ENCODE measurements around the gene ARHGAP30. TPM values are rescaled to one million over a fixed set of nuclear protein-coding genes. Genes with fewer than 3 reads are reported as not detected.

Gene ARHGAP30
- total and polyA plus RNA-seq, 9 donors, result 1.6 to 9.3 (median 2.8) TPM

- H3K36me3 ChIP-seq, result no peaks in the 10 kb centered on the region
- no peaks in the 10 kb centered on the region for H3K4me1 ChIP-seq (ENCODE audit: insufficient read depth)
- intact Hi-C loops (cut with DNase I), result loop anchor here in 1 of 4 donors (10.0 kb wide), 1 partner anchor 432 kb away; no protein-coding TSS in a partner anchor
- H3K27me3 ChIP-seq, result no peaks in the 10 kb centered on the region
- H3K27ac ChIP-seq, result no peak overlapping the region
- H3K9me3 ChIP-seq, result no peaks in the 10 kb centered on the region
- TF ChIP-seq POLR2A (IDR thresholded peaks at IDR 0.05), result no peak
- no peak for TF ChIP-seq EP300 (IDR thresholded peaks at IDR 0.05)
- TF ChIP-seq CTCF (IDR thresholded peaks at IDR 0.05), result no peak
- DNase-seq, result no peak
- no peak overlapping the region for H3K4me3 ChIP-seq
- WGBS, 3 donors, result 94 to 95% (median 94%) methylated on average over 1 of the region's 1 CpG
Observed at GRCh38 chr1:161106431-161106830, 36.7 kb upstream of the ARHGAP30 start.

- Histone ChIP-seq H3K9me3 (no peaks in the 10 kb centered on the region), H3K4me1 (ENCODE audit: insufficient read depth) (peaks cover 8% of the 10 kb centered on the region), H3K36me3 (no peaks in the 10 kb centered on the region), H3K4me3 (no peak overlapping the region), H3K27me3 (no peaks in the 10 kb centered on the region), H3K27ac (no peak overlapping the region)
- no peak for DNase-seq
- TF ChIP-seq CTCF (IDR thresholded peaks at IDR 0.05), result no peak
- TF ChIP-seq POLR2A (IDR thresholded peaks at IDR 0.05), result no peak
- no peak for TF ChIP-seq EP300 (IDR thresholded peaks at IDR 0.05)
- intact Hi-C loops (cut with DNase I), result loop anchor here in 1 of 4 donors (10.0 kb wide), 1 partner anchor 426 kb away; no protein-coding TSS in a partner anchor
- 26 to 28% (median 27%) methylated on average over 2 of the region's 2 CpGs for WGBS, 3 donors
Observed at GRCh38 chr1:161100556-161100955, 30.9 kb upstream of the ARHGAP30 start.

GRCh38 chr1:161099090-161099802, 29.6 kb upstream of the ARHGAP30 start:
- intact Hi-C loops (cut with DNase I), result loop anchor here (5.0 to 10.0 kb wide), 5 partner anchors 54 to 422 kb away; partner anchors contain the start of gene USF1 (in 2 of the 4)
- 75 to 80% (median 78%) methylated on average over 9 of the region's 9 CpGs for WGBS, 3 donors
- peak overlapping the region; percentile 48 for H3K4me3 ChIP-seq
- no peaks in the 10 kb centered on the region for H3K36me3 ChIP-seq
- TF ChIP-seq EP300 (IDR thresholded peaks at IDR 0.05) (no peak), POLR2A (IDR thresholded peaks at IDR 0.05) (no peak), CTCF (IDR thresholded peaks at IDR 0.05) (no peak)
- H3K27ac ChIP-seq, result no peak overlapping the region
- H3K4me1 ChIP-seq (ENCODE audit: insufficient read depth), result peaks cover 8% of the 10 kb centered on the region
- DNase-seq, result no peak
- H3K27me3 ChIP-seq, result no peaks in the 10 kb centered on the region
- H3K9me3 ChIP-seq, result no peaks in the 10 kb centered on the region

- Histone ChIP-seq H3K4me3 (peak within 1 kb of the TSS; percentile 48), H3K4me1 (ENCODE audit: insufficient read depth) (peaks cover 8% of the 10 kb centered on the region), H3K36me3 (no peaks in the 10 kb centered on the region), H3K27me3 (no peaks in the 10 kb centered on the region), H3K9me3 (no peaks in the 10 kb centered on the region), H3K27ac (peak within 1 kb of the TSS; percentile 15 to 39)
- TF ChIP-seq EP300 (IDR thresholded peaks at IDR 0.05) (no peak), CTCF (IDR thresholded peaks at IDR 0.05) (no peak), POLR2A (IDR thresholded peaks at IDR 0.05) (no peak)
- WGBS, 3 donors, result 4 to 7% (median 5%) methylated on average over 55 to 71 of the region's 71 CpGs
- intact Hi-C loops (cut with DNase I), result loop anchor here (5.0 to 10.0 kb wide), 5 partner anchors 54 to 421 kb away; partner anchors contain the start of gene USF1 (in 2 of the 4)
- DNase-seq, result peak; percentile 72 to 83 (median 76)
Observed at GRCh38 chr1:161098210-161099068, 28.7 kb upstream of the ARHGAP30 start, which contains the start of gene KLHDC9. Gene KLHDC9, plus strand, starts transcription at chr1:161098361. Its CDS starts 175 bp downstream, at chr1:161098536.

Measured in ovary (tissue), 9 donors.